Memory B cell (primary cell): Measurements from ENCODE around the gene ADGRL2.

Experiments used
- ATAC-seq: fragments of 150-1000 bp; cut with Tn5 transposase; 2 replicates; pipeline ENCODE4 v1.10.0; 2021; ENCODE audit warnings: low read depth, mild to moderate bottlenecking, moderate library complexity
- DNase-seq, 2 donors: peaks; one replicate each; pipeline ENCODE4 v3.0.0; 2022; ENCODE audit warnings: low spot score in 2 of 2
- H3K27ac Mint-ChIP-seq: one replicate; pipeline ENCODE4 v1.8.0; 2022; ENCODE audit warnings: mild to moderate bottlenecking, moderate library complexity, mixed read lengths
- H3K27me3 Mint-ChIP-seq: one replicate; pipeline ENCODE4 v1.8.0; 2022; ENCODE audit warnings: mixed read lengths
- H3K36me3 Mint-ChIP-seq: one replicate; pipeline ENCODE4 v1.8.0; 2022; ENCODE audit warnings: mild to moderate bottlenecking, mixed read lengths
- H3K4me1 Mint-ChIP-seq: one replicate; pipeline ENCODE4 v1.8.0; 2022; ENCODE audit warnings: mixed read lengths
- H3K4me3 Mint-ChIP-seq: one replicate; pipeline ENCODE4 v1.8.0; 2022; ENCODE audit warnings: mild to moderate bottlenecking, moderate library complexity, mixed read lengths
- H3K9me3 Mint-ChIP-seq: one replicate; pipeline ENCODE4 v1.8.0; 2022; ENCODE audit warnings: mixed read lengths

The ADGRL2 gene

DNA sequence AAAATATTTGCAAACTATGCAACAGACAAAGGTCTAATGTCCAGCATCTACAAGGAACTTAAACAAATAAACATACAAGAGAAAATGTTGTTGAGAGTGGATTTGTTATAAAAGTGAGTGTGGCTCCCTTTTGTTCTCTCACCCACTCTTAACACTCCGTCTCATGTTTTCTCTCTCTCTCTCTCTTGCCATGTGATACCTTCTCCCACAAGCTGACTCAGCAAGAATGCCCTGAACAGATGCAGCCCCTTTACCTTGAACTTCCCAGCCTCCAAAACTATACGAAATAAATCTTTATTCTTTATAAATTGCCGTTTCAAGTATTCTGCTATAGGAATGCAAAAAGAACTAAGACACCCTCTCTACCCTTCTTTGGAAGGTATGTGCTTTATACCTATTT is 234.1 kb downstream of the ADGRL2 start:
- Mint-ChIP-seq H3K4me3 (no peak overlapping the region), H3K4me1 (no peaks in the 10 kb centered on the region), H3K9me3 (no peaks in the 10 kb centered on the region), H3K27ac (no peak overlapping the region), H3K27me3 (no peaks in the 10 kb centered on the region), H3K36me3 (no peaks in the 10 kb centered on the region)
- DNase-seq (no peak), ATAC-seq (no peak)
